Measurements from ENCODE around the gene PRR5.
"Not testable (repeated sequence)": the region's sequence is repeated elsewhere in the genome, so short reads cannot be mapped to it uniquely, and the experiment has no call there.

PRR5 gene

GRCh38 chr22:44671742-44672141, 30.3 kb upstream of the PRR5 start:
- ChIA-PET POLR2A (no interaction called here), CTCF (interaction anchor here (1.2 kb wide), 1 partner anchor 13 kb away, joined by 6 read pairs; no protein-coding TSS in a partner anchor)
- TF ChIP-seq, protein P1, sequence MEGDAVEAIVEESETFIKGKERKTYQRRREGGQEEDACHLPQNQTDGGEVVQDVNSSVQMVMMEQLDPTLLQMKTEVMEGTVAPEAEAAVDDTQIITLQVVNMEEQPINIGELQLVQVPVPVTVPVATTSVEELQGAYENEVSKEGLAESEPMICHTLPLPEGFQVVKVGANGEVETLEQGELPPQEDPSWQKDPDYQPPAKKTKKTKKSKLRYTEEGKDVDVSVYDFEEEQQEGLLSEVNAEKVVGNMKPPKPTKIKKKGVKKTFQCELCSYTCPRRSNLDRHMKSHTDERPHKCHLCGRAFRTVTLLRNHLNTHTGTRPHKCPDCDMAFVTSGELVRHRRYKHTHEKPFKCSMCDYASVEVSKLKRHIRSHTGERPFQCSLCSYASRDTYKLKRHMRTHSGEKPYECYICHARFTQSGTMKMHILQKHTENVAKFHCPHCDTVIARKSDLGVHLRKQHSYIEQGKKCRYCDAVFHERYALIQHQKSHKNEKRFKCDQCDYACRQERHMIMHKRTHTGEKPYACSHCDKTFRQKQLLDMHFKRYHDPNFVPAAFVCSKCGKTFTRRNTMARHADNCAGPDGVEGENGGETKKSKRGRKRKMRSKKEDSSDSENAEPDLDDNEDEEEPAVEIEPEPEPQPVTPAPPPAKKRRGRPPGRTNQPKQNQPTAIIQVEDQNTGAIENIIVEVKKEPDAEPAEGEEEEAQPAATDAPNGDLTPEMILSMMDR (IDR thresholded peaks at IDR 0.05; ENCODE audit: control extremely low read depth, extremely low read depth, low read depth, missing control alignments) = no peak
- DNase-seq (ENCODE audit: extremely low spot score) = no peak

GRCh38 chr22:44672632-44673031, 29.4 kb upstream of the PRR5 start:
- TF ChIP-seq, protein P1 (IDR thresholded peaks at IDR 0.05; ENCODE audit: control extremely low read depth, extremely low read depth, low read depth, missing control alignments) = no peak
- POLR2A ChIA-PET = no interaction called here
- CTCF ChIA-PET = interaction anchor here (1.4 kb wide), 1 partner anchor 12 kb away, joined by 3 read pairs; no protein-coding TSS in a partner anchor
- DNase-seq (ENCODE audit: extremely low spot score) = no peak

DNA sequence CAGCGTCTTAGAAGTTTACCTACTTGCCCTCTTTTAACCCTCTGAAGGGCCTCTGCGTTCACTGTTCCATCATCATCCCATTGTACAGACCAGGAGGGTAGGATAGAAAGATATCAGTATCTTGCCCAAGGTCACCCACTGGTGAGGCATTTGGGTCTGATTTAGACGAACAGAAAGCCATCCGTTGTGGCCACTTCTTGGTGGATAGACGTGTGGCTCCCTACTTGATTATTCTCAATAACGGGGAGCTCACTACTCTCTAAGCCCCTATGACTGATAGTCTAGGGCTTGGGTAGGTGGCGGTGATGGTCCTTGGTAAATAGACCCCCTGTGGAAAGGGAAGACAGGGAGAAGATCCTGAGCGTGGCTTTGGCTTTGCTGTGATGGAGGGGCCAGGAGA, 28.6 kb upstream of the PRR5 start:
- TF ChIP-seq, protein P1 (IDR thresholded peaks at IDR 0.05; ENCODE audit: control extremely low read depth, extremely low read depth, low read depth, missing control alignments) = no peak
- POLR2A ChIA-PET = no interaction called here
- no peak for DNase-seq (ENCODE audit: extremely low spot score)
- CTCF ChIA-PET = interaction anchor here (1.4 kb wide), 1 partner anchor 11 kb away, joined by 3 read pairs; no protein-coding TSS in a partner anchor

DNA sequence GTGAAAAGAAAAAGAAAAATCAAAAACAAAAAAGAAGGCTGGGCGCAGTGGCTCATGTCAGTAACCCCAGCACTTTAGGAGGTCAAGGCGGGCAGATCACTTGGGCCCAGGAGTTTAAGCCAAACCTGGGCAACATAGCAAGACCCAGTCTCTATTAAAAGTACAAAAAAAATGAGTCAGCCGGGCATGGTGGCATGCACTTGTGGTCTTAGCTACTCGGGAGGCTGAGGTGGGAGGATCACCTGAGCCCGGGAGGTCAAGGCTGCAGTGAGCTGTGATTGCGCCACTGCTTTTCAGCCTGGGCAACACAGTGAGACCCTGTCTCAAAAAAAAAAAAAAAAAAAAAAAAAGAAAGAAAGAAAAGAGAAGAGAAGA, 26.0 kb upstream of the PRR5 start:
- CTCF ChIA-PET = interaction anchor here (1.1 to 1.4 kb wide), 2 partner anchors 8 to 9 kb away, joined by 3 to 5 read pairs; no protein-coding TSS in a partner anchor

GRCh38 chr22:44676441-44677352, 25.3 kb upstream of the PRR5 start:
- TF ChIP-seq, protein P1 (IDR thresholded peaks at IDR 0.05; ENCODE audit: control extremely low read depth, extremely low read depth, low read depth, missing control alignments) = no peak
- no peak for DNase-seq (ENCODE audit: extremely low spot score)
- ChIA-PET POLR2A (no interaction called here), CTCF (interaction anchor here (1.1 to 1.4 kb wide), 2 partner anchors 8 to 9 kb away, joined by 3 to 5 read pairs; no protein-coding TSS in a partner anchor)

More for the DNA sequence above, 26.0 kb upstream of the PRR5 start:
- DNase-seq (ENCODE audit: extremely low spot score); POLR2A ChIA-PET: not testable (repeated sequence)

- TF ChIP-seq, protein P1 (IDR thresholded peaks at IDR 0.05; ENCODE audit: control extremely low read depth, extremely low read depth, low read depth, missing control alignments) = no peak
- ChIA-PET CTCF (no interaction called here), POLR2A (no interaction called here)
- no peak for DNase-seq (ENCODE audit: extremely low spot score)
Measured at GRCh38 chr22:44677353-44677840, 24.6 kb upstream of the PRR5 start.
